GM04504 (cell line): Measurements from ENCODE around the gene RUNX2.
A peak's percentile ranks its signal among the peaks of the same experiment; 100 is the strongest.

Source experiments
- DNase-seq: peaks from one replicate; pipeline ENCODE4 v3.0.0-alpha.2; 2012; ENCODE audit warnings: low read depth

Gene RUNX2

GRCh38 chr6:45351667-45352066 is 23.5 kb downstream of the RUNX2 start:
- no peak for DNase-seq

GRCh38 chr6:45353654-45354053 is 25.5 kb downstream of the RUNX2 start:
- DNase-seq = no peak

- DNase-seq = no peak
These were observed 36.3 kb downstream of the RUNX2 start for GRCh38 chr6:45364466-45364865.

GRCh38 chr6:45365036-45365435 is 36.9 kb downstream of the RUNX2 start:
- no peak for DNase-seq

GRCh38 chr6:45366534-45366933 is 38.4 kb downstream of the RUNX2 start:
- no peak for DNase-seq

GRCh38 chr6:45367999-45368398 is 39.9 kb downstream of the RUNX2 start:
- DNase-seq = no peak

- DNase-seq = no peak
These were observed 41.7 kb downstream of the RUNX2 start for GRCh38 chr6:45369870-45370269.

- no peak for DNase-seq
These were observed 43.9 kb downstream of the RUNX2 start for GRCh38 chr6:45371924-45372573.

- no peak for DNase-seq
These were observed 47.3 kb downstream of the RUNX2 start for GRCh38 chr6:45375449-45375848.

- no peak for DNase-seq
These were observed 48.3 kb downstream of the RUNX2 start for GRCh38 chr6:45376310-45377042.

GRCh38 chr6:45377043-45377553 is 49.0 kb downstream of the RUNX2 start:
- no peak for DNase-seq

GRCh38 chr6:45377554-45378333 is 49.6 kb downstream of the RUNX2 start, which contains the start of gene SUPT3H:
SUPT3H (minus strand) TSS chr6:45377934.
- DNase-seq = peak; percentile 85

GRCh38 chr6:45378334-45378926 is 50.3 kb downstream of the RUNX2 start:
- DNase-seq = no peak

GRCh38 chr6:45382391-45382790 is 54.3 kb downstream of the RUNX2 start:
- no peak for DNase-seq

GRCh38 chr6:45386501-45386900 is 58.4 kb downstream of the RUNX2 start:
- DNase-seq = no peak

- no peak for DNase-seq
These were observed 59.1 kb downstream of the RUNX2 start for GRCh38 chr6:45387236-45387635.

GRCh38 chr6:45388328-45388727 is 60.2 kb downstream of the RUNX2 start:
- DNase-seq = no peak

- DNase-seq = no peak
These were observed 66.5 kb downstream of the RUNX2 start for GRCh38 chr6:45394586-45395095.

- no peak for DNase-seq
These were observed 70.1 kb downstream of the RUNX2 start for GRCh38 chr6:45398075-45398813.

- DNase-seq = no peak
These were observed 71.9 kb downstream of the RUNX2 start for GRCh38 chr6:45400021-45400420.

GRCh38 chr6:45411959-45412358 is 83.8 kb downstream of the RUNX2 start:
- no peak for DNase-seq
